GM18508 (cell line): ENCODE data around the gene TAF6.
A peak's percentile ranks its signal among the peaks of the same experiment; 100 is the strongest.

Experiments used
- ATAC-seq: cut with Tn5 transposase; IDR thresholded peaks from one replicate; pipeline ENCODE4 v1.9.1; 2021; ENCODE audit warnings: moderate number of reproducible peaks; ENCODE audit not compliant: insufficient read depth, unreplicated experiment

TAF6 gene

DNA sequence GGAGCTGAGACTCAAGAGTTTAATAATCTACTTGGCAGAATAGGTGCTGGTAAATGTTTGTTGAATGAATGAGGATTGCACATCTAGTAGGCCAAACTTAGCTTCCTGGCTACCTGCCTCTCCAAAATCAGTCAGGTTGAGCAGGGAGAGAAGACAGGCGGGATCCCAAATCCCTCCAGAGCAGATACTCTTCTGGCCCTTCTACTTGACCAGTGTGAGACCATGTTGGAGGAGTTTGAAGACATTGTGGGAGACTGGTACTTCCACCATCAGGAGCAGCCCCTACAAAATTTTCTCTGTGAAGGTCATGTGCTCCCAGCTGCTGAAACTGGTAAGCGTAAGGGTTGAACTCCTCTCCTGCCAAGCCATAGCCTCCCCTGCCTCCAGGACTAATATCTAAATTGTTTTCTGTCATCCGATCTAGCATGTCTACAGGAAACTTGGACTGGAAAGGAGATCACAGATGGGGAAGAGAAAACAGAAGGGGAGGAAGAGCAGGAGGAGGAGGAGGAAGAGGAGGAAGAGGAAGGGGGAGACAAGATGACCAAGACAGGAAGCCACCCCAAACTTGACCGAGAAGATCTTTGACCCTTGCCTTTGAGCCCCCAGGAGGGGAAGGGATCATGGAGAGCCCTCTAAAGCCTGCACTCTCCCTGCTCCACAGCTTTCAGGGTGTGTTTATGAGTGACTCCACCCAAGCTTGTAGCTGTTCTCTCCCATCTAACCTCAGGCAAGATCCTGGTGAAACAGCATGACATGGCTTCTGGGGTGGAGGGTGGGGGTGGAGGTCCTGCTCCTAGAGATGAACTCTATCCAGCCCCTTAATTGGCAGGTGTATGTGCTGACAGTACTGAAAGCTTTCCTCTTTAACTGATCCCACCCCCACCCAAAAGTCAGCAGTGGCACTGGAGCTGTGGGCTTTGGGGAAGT is 5.4 kb upstream of the TAF6 start:
- ATAC-seq: no peak

- no peak for ATAC-seq
Observed at GRCh38 chr7:100122568-100122967, 3.4 kb upstream of the TAF6 start.

DNA sequence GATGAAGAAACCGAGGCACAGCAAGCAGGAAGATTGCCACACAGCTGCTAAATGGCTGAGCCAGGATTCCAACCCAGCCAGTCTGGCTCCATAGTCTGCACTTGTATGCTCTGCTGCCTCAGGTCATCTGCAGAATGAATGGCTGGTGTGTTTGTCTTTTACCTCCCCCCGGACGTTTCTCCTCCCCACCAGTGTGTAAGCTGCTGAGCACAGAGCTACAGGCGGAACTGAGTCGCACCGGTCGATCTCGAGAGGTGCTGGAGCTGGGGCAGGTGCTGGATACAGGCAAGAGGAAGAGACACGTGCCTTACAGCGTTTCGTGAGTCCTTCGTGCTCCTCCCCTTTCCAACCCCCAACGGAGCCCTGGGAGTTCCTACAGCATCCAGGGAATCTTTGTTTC is 2.9 kb upstream of the TAF6 start:
- no peak for ATAC-seq

GRCh38 chr7:100120733-100121036 is 1.5 kb upstream of the TAF6 start:
- ATAC-seq: no peak

- ATAC-seq: peak; percentile 10
Observed at GRCh38 chr7:100119970-100120732, 993 bp upstream of the TAF6 start.

DNA sequence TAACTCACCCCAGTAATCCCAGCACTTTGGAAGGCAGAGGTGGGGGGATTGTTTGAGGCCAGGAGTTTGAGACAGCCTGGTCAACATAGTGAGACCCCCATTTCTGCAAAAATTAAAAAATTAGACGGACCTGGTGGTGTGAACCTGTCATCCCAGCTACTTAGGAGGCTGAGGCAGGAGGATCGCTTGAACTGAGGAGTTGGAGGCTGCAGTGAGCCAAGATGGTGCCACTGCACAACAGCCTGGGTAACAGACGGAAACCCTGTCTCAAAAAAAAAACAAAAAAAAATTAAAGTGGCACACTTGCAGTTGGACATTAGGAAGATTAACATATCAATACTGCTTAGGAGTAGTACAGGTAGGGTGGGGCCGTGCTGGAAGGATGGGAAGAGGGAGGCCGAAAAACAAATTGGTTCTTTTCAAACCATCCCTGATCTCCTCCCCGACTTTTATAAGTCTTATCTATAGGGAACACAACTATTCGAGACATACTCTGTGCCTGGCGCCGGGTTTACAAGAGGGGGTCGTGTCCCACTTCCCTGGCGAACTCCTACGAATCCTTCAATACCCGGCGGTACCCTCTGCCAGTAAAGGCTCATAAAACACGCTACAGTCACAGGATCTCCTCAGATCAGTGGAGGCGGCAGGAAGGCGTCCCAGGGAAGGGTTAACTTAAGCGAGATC is 628 bp downstream of the TAF6 start:
- ATAC-seq: no peak

GRCh38 chr7:100115026-100115425 is 4.1 kb downstream of the TAF6 start:
- no peak for ATAC-seq

GRCh38 chr7:100111914-100112313 is 7.2 kb downstream of the TAF6 start:
- no peak for ATAC-seq

- ATAC-seq: no peak
Observed at GRCh38 chr7:100111156-100111555, 8.0 kb downstream of the TAF6 start.

GRCh38 chr7:100109521-100110163 is 9.5 kb downstream of the TAF6 start:
- ATAC-seq: no peak

DNA sequence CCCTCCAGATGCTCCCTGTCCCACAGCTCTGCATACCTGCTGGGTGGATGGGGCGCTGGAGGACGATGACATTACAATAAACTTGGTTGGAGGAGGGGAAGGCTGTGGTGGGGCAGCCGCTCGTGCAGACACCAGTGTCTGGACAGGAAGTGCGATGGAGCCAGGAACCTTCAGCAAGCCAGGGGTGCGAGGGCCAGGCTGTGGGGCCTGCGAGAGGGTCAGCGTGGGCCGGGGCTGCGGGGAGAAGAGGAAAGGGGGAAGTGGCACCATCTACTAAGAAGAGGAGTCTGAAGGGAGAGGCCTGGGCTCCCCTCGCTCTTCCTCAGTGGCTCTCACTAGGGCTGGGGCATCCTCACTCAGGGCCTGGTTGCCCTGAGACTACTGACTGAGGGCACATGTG is 11.3 kb downstream of the TAF6 start:
- ATAC-seq: no peak

DNA sequence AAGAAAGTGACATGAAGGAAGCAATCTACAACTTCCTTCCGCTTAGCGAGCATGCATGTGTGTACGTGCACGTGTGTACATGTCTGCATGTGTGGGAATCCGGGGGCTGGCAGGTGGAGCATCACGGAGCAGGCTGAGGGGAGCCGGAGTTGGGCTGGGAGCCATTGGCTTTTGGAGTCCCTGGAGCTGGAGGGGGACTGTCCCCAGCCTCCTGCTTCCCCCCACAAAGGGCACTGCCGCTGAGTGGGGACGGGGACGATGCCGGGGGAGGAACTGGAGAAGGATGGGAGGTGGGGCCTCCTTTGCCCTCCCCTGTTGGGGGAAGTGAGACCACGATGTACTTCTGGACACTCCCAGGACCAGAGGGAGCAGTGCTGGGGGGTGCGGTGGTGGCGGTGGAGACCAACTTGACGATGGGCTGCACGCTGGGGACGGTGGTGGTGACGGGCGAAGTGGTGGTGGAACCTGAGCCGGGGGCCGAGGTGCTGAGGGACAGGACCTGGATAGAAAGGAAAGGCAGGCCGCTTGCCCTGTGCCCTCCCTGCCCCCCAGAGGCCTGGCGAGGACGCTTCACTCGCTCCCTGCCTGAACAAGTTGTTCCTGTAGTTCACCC is 11.9 kb downstream of the TAF6 start:
- ATAC-seq: no peak

DNA sequence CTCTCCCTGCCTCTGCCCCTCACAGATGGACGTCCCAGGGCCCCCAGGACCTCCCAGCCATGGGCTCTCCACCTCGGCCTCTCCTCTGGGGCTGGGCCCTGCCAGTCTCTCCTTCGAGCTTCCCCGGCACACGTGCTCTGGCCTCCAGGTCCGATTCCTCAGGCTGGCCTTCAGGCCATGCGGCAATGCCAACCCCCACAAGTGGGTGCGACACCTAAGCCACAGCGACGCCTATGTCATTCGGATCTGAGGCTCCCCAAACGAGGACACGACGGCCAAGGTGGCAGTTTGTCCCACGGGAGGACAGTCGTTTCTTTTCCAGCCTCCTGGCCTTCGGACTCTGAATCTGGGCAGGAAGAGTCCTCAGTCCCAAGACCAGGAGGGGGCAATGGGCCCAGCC is 12.5 kb downstream of the TAF6 start:
- ATAC-seq: no peak

GRCh38 chr7:100105534-100105933 is 13.6 kb downstream of the TAF6 start:
- ATAC-seq: no peak

DNA sequence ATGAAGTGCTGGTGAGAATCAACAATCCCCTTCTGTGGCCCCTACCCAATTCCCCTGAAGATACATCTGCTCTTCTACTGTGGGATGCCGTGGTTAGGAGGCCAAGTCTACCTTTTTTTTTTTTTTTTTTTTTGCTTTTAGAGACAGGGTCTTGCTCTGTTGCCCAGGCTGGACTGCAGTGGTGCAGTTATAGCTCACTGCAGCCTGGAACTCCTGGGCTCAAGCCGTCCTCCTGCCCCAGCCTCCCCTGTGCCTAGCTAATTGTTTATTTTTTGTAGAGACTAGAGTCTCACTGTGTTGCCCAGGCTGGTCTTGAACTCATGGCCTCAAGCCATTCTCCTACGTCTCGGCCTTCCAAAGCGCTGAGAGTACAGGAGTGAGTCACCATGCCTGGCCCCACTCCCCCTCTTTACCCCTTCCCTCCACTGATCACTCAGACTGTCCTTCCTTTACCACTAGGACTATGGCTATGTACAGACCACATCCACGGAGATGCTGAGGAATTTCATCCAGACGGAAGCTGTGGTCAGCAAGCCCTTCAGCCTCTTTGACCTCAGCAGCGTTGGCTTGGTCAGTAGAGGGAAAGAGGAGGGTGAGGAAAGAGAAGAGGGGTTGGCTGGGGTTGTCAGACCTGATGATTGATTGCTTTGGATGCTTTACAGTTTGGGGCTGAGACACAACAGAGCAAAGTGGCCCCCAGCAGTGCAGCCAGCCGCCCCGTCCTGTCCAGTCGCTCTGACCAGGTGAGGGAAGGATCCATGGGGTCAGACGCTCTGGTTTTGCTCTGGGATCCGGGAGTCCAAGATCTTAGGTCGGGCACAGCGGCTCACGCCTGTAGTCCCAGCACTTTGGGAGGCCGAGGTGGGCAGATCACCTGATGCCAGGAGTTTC is 16.0 kb downstream of the TAF6 start:
- ATAC-seq: no peak

GRCh38 chr7:100101016-100101862 is 17.9 kb downstream of the TAF6 start, which contains the start of the genes AP4M1 and MCM7:
TSS of gene AP4M1 (plus strand) at chr7:100101643. CDS start at chr7:100101715, 72 bp downstream.
TSS of gene MCM7 (minus strand) at chr7:100101397. CDS start at chr7:100101294, 103 bp downstream.
- ATAC-seq: peak; percentile 41

DNA sequence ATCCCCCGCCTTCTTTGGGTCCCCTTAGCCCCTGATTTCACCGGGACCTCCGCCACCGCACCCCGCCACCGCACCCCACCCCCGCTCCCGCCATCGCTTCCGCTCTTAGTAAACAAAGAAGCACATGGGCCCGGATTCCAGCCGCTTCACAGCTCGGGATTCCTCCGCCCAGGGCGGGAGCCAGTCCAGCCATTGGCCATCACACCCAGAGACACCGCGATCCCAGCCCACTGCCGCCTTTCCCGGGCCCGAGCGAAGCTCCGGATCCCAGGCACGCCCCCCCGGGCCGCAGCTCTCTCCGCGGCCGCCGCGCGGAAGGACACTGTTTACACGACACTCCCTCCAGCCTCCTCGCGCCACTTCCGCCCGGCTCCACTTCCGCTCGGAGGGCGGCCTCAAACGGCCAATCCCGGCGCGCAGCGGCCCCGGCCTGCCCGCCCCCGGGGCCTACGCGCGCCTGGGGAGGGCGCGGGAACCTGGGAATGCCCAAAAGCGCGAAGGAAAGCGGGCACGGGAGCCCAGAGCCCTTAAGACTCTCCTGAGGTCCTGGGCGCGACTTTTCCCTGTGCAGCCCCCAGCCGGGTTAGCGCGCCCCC is 18.6 kb downstream of the TAF6 start:
- ATAC-seq: peak; percentile 40

DNA sequence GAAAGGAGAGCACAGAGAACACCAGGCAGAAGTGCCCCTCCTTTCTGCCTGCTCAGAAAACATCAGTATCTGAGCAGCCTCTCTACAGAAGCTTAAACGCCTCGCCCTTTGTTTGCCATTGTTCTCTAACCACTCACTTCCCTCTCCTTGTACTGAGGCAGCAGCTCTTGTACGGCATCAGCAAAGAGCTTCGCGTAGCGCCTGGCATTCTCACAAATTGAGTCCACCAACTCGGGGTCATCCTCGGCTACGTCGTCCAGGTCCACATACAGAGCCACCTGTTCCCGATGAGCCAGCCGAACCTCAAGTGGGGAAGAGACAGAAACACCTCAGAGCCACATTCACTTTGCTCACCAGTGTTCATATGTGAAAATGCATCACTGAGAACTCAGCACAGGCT is 19.7 kb downstream of the TAF6 start:
- ATAC-seq: no peak
